Neural progenitor cell (in vitro differentiated cells): ENCODE data around the gene FGD3.

Source experiments
- EZH2 ChIP-seq: fragments of 200-600 bp; sonication (generic); IDR thresholded peaks from 2 replicates; pipeline ENCODE4 v1.6.1; 2017; ENCODE audit warnings: antibody characterized with exemption, mild to moderate bottlenecking, moderate library complexity
- EZH2phosphoT487 ChIP-seq: fragments of 200-600 bp; sonication (generic); IDR thresholded peaks from 2 replicates; pipeline ENCODE4 v1.6.1; 2017; ENCODE audit warnings: antibody characterized with exemption
- TF ChIP-seq, protein P1 (sequence below): fragments of 200-600 bp; sonication (generic); IDR thresholded peaks from 2 replicates; pipeline ENCODE4 v1.5.1; 2017; ENCODE audit warnings: antibody characterized with exemption, mild to moderate bottlenecking

DNA sequence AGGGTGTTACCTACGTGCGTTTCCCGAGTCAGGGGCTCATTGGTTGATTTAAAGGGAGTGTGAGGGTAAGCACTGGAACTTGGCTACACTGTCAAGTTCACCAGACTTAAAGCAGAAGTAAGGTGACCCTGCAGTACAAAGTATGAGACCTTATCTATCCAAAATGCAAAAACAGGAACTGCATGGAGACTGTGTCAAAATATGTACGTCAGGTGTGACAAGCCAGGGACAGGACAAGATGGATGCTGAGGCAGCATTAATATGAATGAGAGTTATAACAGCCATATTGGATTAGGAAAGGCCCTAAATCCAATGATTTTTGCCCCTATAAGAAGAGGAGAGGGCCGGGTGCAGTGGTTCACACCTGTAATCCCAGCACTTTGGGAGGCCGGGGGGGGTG lies 95.8 kb downstream of the FGD3 start:
- TF ChIP-seq, protein P1, sequence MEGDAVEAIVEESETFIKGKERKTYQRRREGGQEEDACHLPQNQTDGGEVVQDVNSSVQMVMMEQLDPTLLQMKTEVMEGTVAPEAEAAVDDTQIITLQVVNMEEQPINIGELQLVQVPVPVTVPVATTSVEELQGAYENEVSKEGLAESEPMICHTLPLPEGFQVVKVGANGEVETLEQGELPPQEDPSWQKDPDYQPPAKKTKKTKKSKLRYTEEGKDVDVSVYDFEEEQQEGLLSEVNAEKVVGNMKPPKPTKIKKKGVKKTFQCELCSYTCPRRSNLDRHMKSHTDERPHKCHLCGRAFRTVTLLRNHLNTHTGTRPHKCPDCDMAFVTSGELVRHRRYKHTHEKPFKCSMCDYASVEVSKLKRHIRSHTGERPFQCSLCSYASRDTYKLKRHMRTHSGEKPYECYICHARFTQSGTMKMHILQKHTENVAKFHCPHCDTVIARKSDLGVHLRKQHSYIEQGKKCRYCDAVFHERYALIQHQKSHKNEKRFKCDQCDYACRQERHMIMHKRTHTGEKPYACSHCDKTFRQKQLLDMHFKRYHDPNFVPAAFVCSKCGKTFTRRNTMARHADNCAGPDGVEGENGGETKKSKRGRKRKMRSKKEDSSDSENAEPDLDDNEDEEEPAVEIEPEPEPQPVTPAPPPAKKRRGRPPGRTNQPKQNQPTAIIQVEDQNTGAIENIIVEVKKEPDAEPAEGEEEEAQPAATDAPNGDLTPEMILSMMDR, result no peak
- TF ChIP-seq EZH2phosphoT487 (no peak), EZH2 (no peak)
